IMR-90 (cell line): Measurements from ENCODE around the gene SUPT20HL2.

Experiments used
- CTCF ChIP-seq: conservative IDR thresholded peaks from 2 replicates; pipeline ENCODE4 v1.5.1; 2012; ENCODE audit warnings: mild to moderate bottlenecking, low read depth, low read length, improper control_type of control experiment
- FOS ChIP-seq: fragments of 150-350 bp; IDR thresholded peaks from 2 replicates; pipeline ENCODE4 v1.6.1; 2016; ENCODE audit warnings: low read depth, low read length
- MAFK ChIP-seq: IDR thresholded peaks from 2 replicates; pipeline ENCODE4 v1.6.1; 2012; ENCODE audit warnings: low read depth, low read length, improper control_type of control experiment
- MXI1 ChIP-seq: IDR thresholded peaks from 2 replicates; pipeline ENCODE4 v1.6.1; 2012; ENCODE audit warnings: low read depth, mild to moderate bottlenecking, low read length, moderate library complexity, borderline replicate concordance
- POLR2A ChIP-seq: IDR thresholded peaks from 2 replicates; pipeline ENCODE4 v1.6.1; 2012; ENCODE audit warnings: mild to moderate bottlenecking, low read depth, low read length
- RCOR1 ChIP-seq: IDR thresholded peaks from 2 replicates; pipeline ENCODE4 v1.6.1; 2012; ENCODE audit warnings: mild to moderate bottlenecking, low read length, improper control_type of control experiment; ENCODE audit not compliant: insufficient replicate concordance

GRCh38 chrX:24347881-24348280 is 34.0 kb upstream of the SUPT20HL2 start:
- TF ChIP-seq POLR2A (no peak), CTCF (no peak), FOS (no peak), RCOR1 (no peak), MXI1 (no peak), MAFK (no peak)
